NCI-H1105 (cell line): ENCODE data around the gene PRDM12.
A peak's percentile ranks its signal among the peaks of the same experiment; 100 is the strongest.

Experiments used
- DNase-seq: peaks from one replicate; lab custom pipeline; 2025; lab: John Stamatoyannopoulos, UW

The PRDM12 gene

GRCh38 chr9:130720762-130721161 lies 56.4 kb downstream of the PRDM12 start:
- no peak for DNase-seq

GRCh38 chr9:130728721-130729120 lies 64.3 kb downstream of the PRDM12 start:
- DNase-seq: no peak

- no peak for DNase-seq
These were observed 64.8 kb downstream of the PRDM12 start for GRCh38 chr9:130729145-130729544.

- peak; percentile 19 for DNase-seq
These were observed 67.0 kb downstream of the PRDM12 start for GRCh38 chr9:130731355-130731754.

- DNase-seq: no peak
These were observed 67.7 kb downstream of the PRDM12 start for GRCh38 chr9:130732136-130732535.
